ENCODE measurements around the gene ATP8B4. TPM values are rescaled to one million over a fixed set of nuclear protein-coding genes. Genes with fewer than 3 reads are reported as not detected.
"Not testable (repeated sequence)": the region's sequence is repeated elsewhere in the genome, so short reads cannot be mapped to it uniquely, and the experiment has no call there.

The ATP8B4 gene
- total RNA-seq, 4 donors from 2014 or later = 2.7 to 6.3 (median 3.7) TPM

GRCh38 chr15:50164458-50164857 lies 45.4 kb upstream of the ATP8B4 start:
- no peaks in the 10 kb centered on the region for H3K9me3 ChIP-seq
- WGBS = 80% methylated on average over 1 of the region's 1 CpG
- H3K27me3 ChIP-seq = peaks cover 0 to 5% (median 0%) of the 10 kb centered on the region in 4 donors
- H3K36me3 ChIP-seq = no peaks in the 10 kb centered on the region
- intact Hi-C loops (cut with DNase I) = no loop called here
- no peaks in the 10 kb centered on the region for H3K4me1 ChIP-seq
- no peak overlapping the region for H3K4me3 ChIP-seq
- H3K27ac ChIP-seq (replicated peaks in 1 of 4) = no peak overlapping the region
- DNase-seq (ENCODE audit: extremely low spot score) = no peak
- TF ChIP-seq POLR2A (IDR thresholded peaks at IDR 0.05; ENCODE audit: low read depth) (no peak), EP300 (IDR thresholded peaks at IDR 0.05) (no peak), CTCF (IDR thresholded peaks at IDR 0.05) (no peak), POLR2AphosphoS5 (IDR thresholded peaks at IDR 0.05) (no peak)

GRCh38 chr15:50163719-50164410 lies 44.8 kb upstream of the ATP8B4 start:
- Histone ChIP-seq H3K9me3 (no peaks in the 10 kb centered on the region), H3K36me3 (no peaks in the 10 kb centered on the region), H3K4me1 (no peaks in the 10 kb centered on the region), H3K27ac (replicated peaks in 1 of 4) (no peak overlapping the region), H3K4me3 (no peak overlapping the region), H3K27me3 (peaks cover 0 to 5% (median 0%) of the 10 kb centered on the region in 4 donors)
- no peak for DNase-seq (ENCODE audit: extremely low spot score)
- WGBS = 39% methylated on average over 2 of the region's 2 CpGs
- intact Hi-C loops (cut with DNase I) = no loop called here
- no peak for TF ChIP-seq POLR2AphosphoS5 (IDR thresholded peaks at IDR 0.05)
- no peak for TF ChIP-seq CTCF (IDR thresholded peaks at IDR 0.05)
- TF ChIP-seq POLR2A (IDR thresholded peaks at IDR 0.05; ENCODE audit: low read depth) = no peak
- TF ChIP-seq EP300 (IDR thresholded peaks at IDR 0.05) = no peak

GRCh38 chr15:50162969-50163718 lies 44.1 kb upstream of the ATP8B4 start:
- H3K27me3 ChIP-seq = peaks cover 0 to 5% (median 0%) of the 10 kb centered on the region in 4 donors
- H3K36me3 ChIP-seq = no peaks in the 10 kb centered on the region
- no peak for TF ChIP-seq POLR2A (IDR thresholded peaks at IDR 0.05; ENCODE audit: low read depth)
- no peak for TF ChIP-seq CTCF (IDR thresholded peaks at IDR 0.05)
- no peak for TF ChIP-seq POLR2AphosphoS5 (IDR thresholded peaks at IDR 0.05)
- no peak for TF ChIP-seq EP300 (IDR thresholded peaks at IDR 0.05)
- DNase-seq (ENCODE audit: extremely low spot score) = no peak
- 82% methylated on average over 2 of the region's 2 CpGs for WGBS
- intact Hi-C loops (cut with DNase I) = no loop called here
- no peaks in the 10 kb centered on the region for H3K9me3 ChIP-seq
- H3K27ac ChIP-seq (replicated peaks in 1 of 4) = no peak overlapping the region
- no peak overlapping the region for H3K4me3 ChIP-seq
- H3K4me1 ChIP-seq = no peaks in the 10 kb centered on the region

GRCh38 chr15:50158236-50158635 lies 39.2 kb upstream of the ATP8B4 start:
- H3K9me3 ChIP-seq; intact Hi-C loops (cut with DNase I); H3K27ac ChIP-seq (replicated peaks in 1 of 4); H3K36me3 ChIP-seq; H3K4me3 ChIP-seq; H3K4me1 ChIP-seq; H3K27me3 ChIP-seq; DNase-seq (ENCODE audit: extremely low spot score): not testable (repeated sequence)
- WGBS = 97% methylated on average over 5 of the region's 28 CpGs

GRCh38 chr15:50151476-50151875 lies 32.4 kb upstream of the ATP8B4 start:
- Histone ChIP-seq H3K4me3 (no peak overlapping the region), H3K27ac (replicated peaks in 1 of 4) (no peak overlapping the region), H3K27me3 (no peaks in the 10 kb centered on the region), H3K4me1 (no peaks in the 10 kb centered on the region), H3K9me3 (no peaks in the 10 kb centered on the region), H3K36me3 (no peaks in the 10 kb centered on the region)
- WGBS = 91% methylated on average over 2 of the region's 2 CpGs
- intact Hi-C loops (cut with DNase I) = no loop called here
- DNase-seq (ENCODE audit: extremely low spot score) = no peak
- no peak for TF ChIP-seq CTCF (IDR thresholded peaks at IDR 0.05)
- TF ChIP-seq POLR2A (IDR thresholded peaks at IDR 0.05; ENCODE audit: low read depth) = no peak
- TF ChIP-seq EP300 (IDR thresholded peaks at IDR 0.05) = no peak
- no peak for TF ChIP-seq POLR2AphosphoS5 (IDR thresholded peaks at IDR 0.05)

All from esophagus muscularis mucosa (tissue), 4 donors.